AML-193 (cell line): Measurements from ENCODE around the gene EYA4.
"Not testable (repeated sequence)": the region's sequence is repeated elsewhere in the genome, so short reads cannot be mapped to it uniquely, and the experiment has no call there.

Source experiments
- DNase-seq, 2 experiments: peaks; one replicate each; lab custom pipeline; 2025; lab: John Stamatoyannopoulos, UW

Gene EYA4

DNA sequence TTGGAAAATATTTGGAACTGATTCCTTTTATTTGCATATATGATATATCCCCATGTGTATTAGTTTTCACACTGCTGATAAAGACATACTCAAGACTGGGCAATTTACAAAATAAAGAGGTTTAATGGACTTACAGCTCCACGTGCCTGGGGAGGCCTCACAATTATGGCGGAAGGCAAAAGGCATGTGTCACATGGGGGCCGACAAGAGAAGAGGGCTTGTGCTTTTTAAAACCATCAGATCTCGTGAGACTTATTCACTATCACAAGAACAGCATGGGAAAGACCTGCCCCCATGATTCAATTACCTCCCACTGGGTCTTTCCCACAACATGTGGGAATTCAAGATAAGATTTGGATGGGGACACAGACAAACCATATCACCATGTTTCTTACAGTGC, 156.4 kb downstream of the EYA4 start:
- not testable (repeated sequence) for DNase-seq

DNA sequence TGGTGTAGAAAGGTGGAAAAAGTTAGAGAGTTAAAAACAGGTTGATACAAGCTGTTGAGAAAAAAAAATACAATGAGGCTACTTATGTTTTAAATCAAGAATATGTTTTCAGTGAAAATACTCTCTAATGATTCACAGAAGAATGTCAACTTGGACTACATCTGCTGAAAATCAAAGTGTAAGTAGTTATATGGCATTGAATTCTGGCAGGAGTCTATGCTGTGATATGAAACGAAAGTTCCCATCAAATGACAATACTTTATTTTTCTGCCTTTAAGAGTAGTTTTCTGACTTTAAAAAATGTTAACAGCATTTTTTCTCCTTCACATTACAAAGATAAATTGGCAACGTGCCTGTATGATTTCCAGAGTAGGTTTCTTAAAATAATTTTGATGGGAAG, 158.3 kb downstream of the EYA4 start:
- DNase-seq = no peak

DNA sequence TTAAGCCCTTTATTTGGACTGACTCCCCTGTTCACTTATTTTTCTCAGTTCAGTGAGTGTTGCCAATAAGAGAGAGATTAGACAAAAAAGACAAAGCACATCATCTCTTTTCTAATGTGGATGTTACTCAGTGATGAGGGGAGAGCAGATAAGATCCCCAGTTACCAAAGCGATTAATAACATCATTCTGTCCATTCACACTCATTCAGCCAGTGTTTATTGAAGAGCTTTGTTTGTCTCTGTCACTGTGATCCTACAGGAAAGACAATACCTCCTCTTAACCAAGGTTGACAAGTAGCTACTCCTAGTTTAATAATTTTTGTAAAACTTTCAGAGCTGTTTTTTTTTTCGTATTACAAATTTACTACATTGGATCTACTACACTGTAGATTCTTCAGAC, 163.0 kb downstream of the EYA4 start:
- DNase-seq = no peak

DNA sequence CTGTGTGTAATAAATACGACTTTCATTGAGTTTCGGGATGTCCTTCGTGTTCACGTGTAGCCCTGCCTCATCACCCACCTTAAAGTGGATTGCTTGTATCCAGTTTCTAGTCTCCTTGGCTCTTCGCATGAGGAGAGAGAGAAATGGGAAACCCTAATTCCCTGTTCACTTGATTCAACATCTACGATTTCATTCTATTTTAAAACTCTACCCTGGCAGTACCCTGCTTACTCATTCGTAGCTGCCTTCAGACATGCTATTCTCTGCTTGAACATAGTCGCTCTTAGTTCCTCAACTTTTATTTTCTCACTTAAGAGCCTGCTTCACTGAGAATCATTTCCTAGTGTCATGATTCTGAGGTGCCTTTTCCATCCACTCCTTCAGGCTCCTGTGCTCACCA, 163.6 kb downstream of the EYA4 start:
- no peak for DNase-seq

DNA sequence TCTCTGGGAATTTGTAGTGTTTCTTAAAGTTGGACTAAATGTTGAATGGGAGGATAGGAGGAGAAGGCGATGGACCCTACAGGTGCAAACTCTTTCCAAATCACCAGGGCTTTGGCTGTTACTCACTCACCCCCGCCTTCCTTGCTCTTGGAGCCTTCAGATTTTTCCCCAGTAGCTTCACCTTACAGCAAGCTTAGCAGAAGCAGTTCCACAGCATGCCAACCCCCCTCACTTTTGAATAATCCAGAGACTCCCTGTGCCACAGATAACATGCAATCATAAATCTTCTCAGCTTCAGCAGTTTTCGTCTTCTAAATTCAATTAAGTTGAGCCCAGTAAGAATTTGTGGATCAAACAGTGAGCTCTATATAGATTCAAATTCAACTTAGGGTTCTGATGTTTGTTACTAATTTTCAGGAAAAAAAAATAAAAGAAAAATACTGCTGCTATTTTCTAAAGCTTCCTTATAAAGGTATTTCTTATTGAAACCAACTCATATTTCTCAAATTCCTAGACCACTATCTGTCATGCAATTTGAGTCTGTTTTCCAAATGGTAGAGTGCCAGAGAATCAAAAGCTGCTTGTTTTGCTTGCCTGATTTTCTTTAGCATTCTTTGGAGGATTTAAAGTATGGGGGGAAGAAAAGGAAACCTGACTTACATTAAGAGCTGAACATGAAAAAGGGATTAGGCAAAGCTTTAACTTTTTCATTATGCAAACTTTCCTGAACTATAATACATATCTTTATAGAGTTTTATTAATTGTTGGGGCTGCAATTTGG, 166.4 kb downstream of the EYA4 start:
- no peak for DNase-seq

DNA sequence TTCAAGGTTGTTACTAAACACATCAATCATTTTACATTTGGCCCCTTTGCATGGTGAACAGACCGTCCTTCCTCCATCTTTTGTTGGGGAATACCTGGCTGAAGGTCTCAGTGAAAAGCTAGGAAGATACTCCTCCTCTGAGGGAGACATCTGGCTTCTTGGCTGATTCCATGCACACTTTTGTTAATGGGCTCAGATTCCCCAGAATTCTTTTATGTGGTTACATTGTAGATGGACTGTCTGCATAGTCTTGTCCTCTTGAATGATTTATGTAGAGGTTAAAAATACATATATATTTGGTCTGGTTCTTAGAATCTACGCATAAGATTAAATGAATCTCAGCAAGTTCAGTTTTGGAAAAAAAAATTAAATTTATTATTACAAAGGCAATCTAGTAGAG, 167.0 kb downstream of the EYA4 start:
- no peak for DNase-seq

DNA sequence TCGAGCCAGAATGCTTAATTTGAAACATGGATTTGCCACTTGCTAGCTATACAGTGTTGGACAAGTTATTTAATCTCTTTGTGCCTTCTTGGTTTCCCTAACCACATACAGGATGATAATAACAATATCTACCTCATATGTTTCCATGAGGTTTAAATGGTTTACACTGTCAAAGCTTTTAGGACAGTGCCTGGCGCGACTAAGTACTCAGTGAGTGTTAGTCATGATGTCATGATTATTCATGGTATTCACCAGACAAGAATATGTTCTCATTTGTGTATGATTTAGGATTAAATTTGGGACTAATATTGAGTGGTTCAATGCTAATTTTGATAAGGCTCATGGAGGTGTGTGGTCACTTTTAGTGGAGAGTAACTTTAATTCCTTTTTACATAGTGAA, 167.4 kb downstream of the EYA4 start:
- no peak for DNase-seq

DNA sequence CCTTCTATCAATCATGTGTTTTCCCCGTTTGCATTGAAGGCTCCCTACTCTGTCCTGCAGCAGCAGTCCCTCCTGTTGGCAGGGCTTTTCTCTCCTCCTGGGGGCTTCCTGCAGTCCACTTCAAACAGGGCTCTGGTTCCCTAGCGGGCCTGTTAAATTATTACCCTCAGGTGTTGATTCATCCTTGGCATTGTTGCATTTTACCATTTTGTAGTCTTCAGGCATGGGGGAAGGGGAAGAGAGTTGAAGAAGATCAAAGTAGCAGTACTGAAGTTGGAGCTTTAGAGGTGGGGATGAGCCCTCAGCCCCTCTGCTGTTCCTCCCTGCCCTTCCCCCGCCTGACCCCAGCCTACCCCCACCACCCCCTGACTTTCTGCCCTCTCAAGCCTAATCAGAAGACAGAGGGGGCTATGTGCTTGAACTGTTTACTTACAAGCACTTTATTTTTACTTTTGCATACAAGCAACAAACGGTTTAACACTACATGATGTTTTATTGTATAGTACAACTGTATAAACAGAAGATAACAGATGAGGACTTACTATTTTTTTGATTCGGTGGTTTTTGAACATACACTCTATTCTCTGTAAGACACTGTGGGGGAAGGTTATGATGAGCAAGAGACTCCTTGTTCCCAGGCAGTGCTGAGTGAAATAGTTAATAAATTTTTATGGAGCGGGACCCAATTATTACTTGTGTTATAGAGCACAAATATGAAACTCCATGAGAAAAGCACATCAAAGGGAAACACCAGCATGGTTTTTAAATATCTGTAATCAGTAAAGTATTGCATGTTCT, 169.7 kb downstream of the EYA4 start:
- DNase-seq = no peak

DNA sequence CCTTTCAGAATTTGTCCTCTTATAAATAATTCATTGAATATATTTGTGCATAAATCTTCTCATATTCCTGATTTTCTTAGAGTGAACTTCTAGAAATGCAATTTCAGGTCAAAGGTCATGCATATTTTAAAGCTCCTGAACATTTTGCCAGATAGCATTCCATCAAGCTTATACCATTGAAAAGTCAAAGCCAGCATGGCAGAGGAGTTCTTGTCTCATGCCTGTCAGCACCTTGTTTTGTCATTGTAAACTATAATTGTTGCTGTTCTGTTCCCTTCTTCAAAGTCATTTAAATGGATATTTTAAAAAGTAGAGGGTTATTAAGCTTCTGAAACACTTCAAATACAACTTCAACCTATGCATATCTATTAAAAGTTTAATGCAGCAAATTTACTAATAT, 170.6 kb downstream of the EYA4 start:
- no peak for DNase-seq

DNA sequence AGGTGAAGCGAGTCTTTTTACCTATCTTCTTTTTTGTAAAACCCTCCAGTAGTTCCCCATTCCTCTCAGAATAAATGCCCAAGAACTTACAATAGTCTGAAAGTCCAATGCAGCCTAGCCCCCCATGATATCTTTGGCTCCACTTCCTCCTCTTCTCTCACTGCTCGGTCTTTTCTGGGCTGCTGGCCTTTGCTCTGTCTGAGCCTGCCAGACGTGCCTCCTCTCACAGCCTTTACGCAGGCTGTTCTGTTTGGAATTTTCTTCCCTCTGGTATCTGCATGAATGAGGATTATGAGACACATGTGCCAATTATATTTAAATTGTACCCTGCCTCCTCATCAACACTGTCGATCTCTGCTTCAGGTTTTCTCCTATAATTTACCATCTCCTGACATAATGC, 174.1 kb downstream of the EYA4 start:
- no peak for DNase-seq

DNA sequence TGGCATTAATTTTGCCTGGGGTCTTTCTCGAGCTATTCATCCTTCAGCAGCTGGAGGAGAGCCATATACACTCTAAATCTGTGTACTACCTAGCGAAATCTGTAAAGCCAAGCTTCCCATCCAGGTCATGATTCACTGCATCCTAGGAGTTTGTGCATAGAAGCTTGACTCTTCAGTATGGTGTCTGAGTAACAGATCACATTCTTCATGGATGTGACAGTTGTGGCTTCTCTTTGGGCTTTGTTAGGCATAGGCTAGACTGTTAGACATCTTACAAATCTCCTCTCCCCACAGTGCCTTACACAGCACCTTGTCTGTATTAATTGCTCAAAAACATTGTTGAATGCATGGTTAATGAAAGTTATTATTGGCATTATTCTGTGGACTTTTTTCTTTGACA, 177.0 kb downstream of the EYA4 start:
- DNase-seq = no peak

DNA sequence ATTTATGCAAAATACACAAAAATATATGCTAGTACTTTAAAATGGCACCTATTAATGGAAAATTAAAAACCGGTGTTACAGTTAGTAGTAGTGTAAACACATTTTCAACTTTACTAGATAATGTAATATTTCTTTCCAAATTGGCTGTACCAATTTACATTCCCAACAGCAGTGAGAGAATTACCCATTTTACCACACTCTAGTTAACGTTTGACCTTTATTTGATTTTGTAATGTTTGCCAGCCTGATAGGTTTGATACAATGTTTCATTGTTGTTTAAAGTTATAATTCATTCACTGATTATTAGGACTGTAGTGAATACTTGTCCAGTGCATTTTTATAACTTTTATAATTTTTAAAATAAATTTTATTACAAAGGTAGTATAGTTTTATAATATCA, 182.1 kb downstream of the EYA4 start:
- no peak for DNase-seq

DNA sequence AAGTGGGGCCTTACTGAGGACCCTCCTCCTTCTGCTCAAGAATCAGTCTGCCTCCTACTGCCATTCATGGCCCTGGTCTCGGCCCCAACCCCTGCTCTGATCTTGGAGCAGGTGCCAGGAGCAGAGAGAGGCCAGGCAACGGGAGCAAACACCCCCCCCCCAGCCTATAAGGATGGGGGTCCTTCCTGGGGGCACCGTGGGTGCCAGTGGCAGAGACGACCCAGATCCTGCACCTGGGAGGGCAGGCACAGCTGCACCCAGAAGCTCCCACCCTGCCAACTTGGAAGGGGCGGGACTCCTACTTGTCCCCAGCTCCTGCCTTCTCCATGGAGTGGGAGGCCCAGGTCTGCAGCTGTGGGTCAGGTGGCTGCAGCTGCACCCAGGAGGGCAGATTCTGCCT, 183.2 kb downstream of the EYA4 start:
- no peak for DNase-seq

DNA sequence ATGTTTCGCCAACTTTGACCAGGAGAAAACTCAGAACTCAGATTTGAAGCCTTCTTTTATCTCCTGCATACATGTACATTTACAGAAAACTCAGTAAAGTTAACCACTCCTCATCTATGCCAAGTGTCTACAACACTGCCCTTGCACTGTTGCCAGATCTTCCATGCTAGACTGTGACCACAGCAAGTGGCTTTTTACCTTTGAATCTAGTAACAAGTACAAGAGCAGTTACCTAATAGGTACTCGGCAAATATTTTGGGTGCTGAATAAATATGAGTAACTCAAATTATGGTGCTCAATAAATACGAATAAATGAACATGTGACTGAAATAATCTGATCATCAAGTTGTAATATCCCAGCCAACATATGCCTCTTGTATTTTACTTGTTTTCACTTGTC, 184.9 kb downstream of the EYA4 start:
- no peak for DNase-seq

DNA sequence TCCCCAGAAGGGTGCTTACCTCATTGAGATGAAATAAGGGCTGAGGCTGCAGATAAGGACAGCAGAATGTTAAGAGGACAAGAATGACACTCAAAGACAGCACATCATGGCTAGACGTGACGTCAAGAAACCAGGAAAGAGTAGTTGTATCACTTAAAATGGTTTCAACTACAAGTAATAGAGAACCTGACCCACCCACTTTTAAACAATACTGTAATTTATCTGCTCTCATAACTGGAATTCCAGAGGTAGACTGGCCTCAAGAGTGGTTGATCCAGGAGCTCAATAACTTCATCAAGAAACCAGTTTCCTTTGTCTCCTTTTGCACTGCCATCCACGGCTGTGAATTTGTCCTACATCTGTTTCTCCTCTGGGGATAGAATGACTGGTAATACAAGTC, 187.1 kb downstream of the EYA4 start:
- DNase-seq = no peak

DNA sequence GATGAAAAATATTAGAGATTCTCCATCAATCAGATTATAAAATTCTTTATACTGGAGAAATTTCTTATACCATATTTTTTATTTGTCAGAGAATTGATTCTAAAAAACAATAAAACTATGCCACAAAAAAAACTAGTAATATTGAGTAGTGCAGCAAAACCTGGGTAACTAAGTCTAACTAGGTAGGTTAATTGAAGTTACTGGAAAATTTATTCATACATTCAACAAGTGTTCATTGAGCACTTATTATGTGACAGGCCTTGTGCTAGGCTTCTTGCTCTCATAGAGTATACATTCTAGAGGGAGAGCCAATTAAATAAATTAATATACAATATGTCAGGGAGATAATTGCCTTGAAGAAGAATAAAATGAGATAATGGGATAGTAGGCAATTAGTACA, 189.4 kb downstream of the EYA4 start:
- no peak for DNase-seq

DNA sequence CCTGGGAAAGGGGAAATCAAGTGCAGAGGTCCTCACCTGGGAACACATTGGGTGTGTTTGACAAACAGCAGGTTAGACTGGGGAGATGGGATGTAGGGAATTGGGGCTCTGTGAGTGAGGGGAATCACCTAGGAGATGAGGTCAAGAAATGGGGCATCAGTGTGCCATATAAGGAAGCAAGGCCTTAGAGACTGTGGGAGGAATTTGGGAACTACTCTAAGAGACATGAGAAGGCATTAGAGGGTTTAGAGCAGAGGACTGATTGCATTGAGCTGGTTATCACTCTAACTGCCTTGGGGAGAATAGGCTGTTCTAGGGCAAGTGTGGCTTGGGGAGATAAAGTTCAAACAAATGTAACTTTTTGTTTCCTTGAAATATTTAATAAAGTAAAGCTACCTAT, 189.9 kb downstream of the EYA4 start:
- no peak for DNase-seq

DNA sequence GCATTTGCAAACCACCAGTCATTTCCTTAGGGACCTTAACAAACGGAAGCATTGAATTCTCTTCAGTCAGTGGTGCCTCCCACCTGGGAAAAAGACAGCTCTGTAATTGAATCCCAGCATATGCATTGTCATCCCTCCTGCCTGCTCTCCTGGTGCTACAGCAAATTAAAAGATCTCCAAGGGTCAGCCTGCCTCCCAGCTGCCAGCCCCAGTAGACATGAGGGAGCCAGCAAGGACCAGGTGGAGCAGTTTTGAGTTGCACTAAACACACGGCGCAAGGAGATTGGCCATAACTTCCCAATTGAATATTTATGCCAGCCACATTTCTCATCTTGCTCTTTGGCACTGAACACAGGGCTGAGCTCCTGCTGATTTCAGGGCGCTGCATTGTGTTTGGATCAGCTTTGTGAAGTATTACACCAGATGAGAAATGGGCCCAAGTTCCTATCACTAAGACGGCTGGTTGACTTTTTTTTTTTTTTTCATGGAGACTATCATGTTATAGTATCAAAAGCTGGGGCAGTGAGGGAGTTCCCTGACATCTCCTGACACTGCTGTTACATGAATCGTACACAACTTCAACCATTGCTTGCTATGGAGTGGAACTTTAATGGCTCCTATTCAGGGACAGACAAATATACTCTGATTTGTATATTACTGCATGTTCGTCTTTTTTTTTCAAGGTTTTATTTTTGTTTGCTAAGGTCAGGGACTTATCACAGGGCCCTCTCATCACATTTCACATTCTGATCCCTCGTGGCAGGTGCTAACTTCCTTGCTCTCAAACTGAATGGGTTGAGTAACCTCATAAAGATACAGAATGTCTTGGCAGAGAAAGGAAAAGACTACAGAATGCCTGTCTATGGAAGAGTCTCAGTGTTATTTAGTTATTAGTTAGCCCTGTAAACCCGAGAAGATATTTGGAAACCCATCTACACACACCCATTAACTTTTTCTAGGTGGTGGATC, 191.1 kb downstream of the EYA4 start:
- no peak for DNase-seq

DNA sequence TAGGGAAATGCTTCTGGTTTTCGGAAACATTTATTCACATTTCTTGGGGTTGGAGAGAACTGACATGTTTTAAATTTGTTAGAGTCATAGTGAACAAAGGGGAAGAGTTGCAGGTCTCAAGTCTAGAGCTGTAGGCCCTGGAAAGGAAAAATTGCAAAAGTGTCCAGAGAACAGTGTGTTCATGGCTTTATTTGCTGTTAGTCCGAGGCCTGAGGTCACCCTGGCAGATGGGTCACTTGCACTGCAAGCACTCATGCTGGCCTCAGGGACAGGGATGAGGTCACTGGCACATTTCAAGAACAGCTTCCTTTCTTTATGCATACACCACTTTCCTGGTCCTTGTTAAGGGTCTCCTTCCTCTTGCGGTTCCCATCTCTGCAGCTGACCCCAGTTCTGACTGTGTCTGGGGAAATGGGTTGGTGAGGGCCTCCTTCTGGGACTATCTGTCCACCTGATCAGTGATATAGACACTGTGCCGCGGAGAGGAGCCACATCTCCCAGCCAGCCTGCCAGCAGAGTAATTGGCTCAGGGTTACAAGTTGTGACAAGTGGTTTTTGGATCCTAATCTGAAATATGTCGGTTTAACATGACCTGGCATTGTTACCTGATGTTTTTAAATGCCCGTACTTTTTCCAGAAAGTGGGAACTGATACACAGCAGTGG, 194.0 kb downstream of the EYA4 start:
- no peak for DNase-seq

DNA sequence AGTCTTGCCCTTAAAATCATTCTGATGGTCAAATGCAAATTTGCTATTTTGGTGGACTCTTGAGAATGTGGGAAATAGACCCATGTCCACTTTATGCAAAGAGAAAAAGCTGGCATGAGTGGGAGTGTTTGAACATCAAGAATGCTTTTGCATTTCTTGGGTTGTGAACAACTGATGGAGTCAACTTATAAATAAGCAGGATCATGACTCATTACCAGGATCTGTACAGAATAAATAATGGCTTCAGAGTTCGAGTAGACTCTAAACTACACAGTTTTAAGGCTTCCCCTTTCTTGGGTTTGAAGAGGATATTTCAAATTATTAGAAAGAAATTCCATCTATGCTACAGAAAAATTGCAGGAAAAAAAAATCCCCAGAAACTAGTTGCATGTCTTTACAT, 195.5 kb downstream of the EYA4 start:
- DNase-seq = no peak

DNA sequence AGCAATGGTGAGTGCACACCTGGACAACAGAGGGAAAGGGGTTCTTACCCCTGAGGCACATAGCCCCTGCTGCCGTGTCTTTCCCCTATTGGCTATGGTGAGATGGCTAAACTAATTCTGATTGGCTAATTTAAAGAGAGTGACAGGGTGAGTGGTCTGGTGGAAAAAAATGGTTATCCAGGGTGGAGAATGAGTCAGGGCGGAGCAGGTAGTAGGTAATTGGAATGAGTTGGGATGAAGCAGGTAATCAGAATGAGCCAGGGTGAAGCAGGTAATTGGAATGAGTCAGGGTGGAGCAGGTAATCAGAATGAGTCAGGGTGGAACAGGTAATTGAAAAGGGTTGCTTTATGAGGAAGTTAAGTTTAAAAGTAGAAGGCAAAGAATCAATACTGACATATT, 200.3 kb downstream of the EYA4 start:
- DNase-seq = no peak

DNA sequence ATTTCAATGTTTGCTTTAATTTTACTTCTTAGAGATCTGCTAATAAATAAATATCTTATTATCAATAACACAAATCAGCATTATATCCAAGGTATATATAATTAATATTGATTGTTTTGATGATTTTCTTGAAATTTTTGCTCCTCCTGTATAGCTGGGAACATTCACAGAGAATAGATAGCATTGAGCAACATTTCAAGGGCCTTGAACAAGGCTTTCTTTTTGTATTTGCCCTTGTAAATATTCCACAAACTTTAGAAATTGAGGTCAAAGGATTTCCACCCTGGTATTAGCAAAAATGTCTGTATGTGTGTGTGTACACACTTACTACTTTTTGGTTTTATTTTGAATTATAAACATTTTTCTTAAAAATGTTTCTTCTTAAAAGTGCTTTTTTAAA, 205.6 kb downstream of the EYA4 start:
- no peak for DNase-seq
